Measurements from ENCODE around the gene ANKRD13A. TPM values are rescaled to one million over a fixed set of nuclear protein-coding genes. Genes with fewer than 3 reads are reported as not detected.

ANKRD13A gene
- total RNA-seq, 1 donor from 2014 or later = 55.4 TPM

GRCh38 chr12:110035534-110036104, 36.4 kb downstream of the ANKRD13A start:
- no peak for DNase-seq (ENCODE audit: low spot score)
- H3K27me3 Mint-ChIP-seq (ENCODE audit: unreplicated experiment) = peaks cover 5% of the 10 kb centered on the region
- H3K9me3 Mint-ChIP-seq (ENCODE audit: unreplicated experiment) = no peaks in the 10 kb centered on the region
- no peak for TF ChIP-seq CTCF (IDR thresholded peaks at IDR 0.05; ENCODE audit: unreplicated experiment)
- H3K36me3 Mint-ChIP-seq (ENCODE audit: low read depth, unreplicated experiment) = peaks cover 51% of the 10 kb centered on the region
- no peak overlapping the region for H3K27ac Mint-ChIP-seq (ENCODE audit: unreplicated experiment)
- H3K4me3 Mint-ChIP-seq (ENCODE audit: unreplicated experiment) = peak overlapping the region; percentile 69
- peaks cover 20% of the 10 kb centered on the region for H3K4me1 Mint-ChIP-seq (ENCODE audit: unreplicated experiment)

GRCh38 chr12:110037315-110037714, 38.1 kb downstream of the ANKRD13A start:
- TF ChIP-seq CTCF (IDR thresholded peaks at IDR 0.05; ENCODE audit: unreplicated experiment) = no peak
- Mint-ChIP-seq H3K36me3 (ENCODE audit: low read depth, unreplicated experiment) (peaks cover 54% of the 10 kb centered on the region), H3K4me3 (ENCODE audit: unreplicated experiment) (no peak overlapping the region), H3K27me3 (ENCODE audit: unreplicated experiment) (peaks cover 5% of the 10 kb centered on the region), H3K4me1 (ENCODE audit: unreplicated experiment) (peaks cover 28% of the 10 kb centered on the region), H3K27ac (ENCODE audit: unreplicated experiment) (no peak overlapping the region), H3K9me3 (ENCODE audit: unreplicated experiment) (no peaks in the 10 kb centered on the region)
- DNase-seq (ENCODE audit: low spot score) = no peak

GRCh38 chr12:110038741-110039084, 39.5 kb downstream of the ANKRD13A start:
- Mint-ChIP-seq H3K27me3 (ENCODE audit: unreplicated experiment) (peaks cover 5% of the 10 kb centered on the region), H3K36me3 (ENCODE audit: low read depth, unreplicated experiment) (peaks cover 53% of the 10 kb centered on the region), H3K27ac (ENCODE audit: unreplicated experiment) (peak overlapping the region; percentile 88), H3K9me3 (ENCODE audit: unreplicated experiment) (no peaks in the 10 kb centered on the region), H3K4me3 (ENCODE audit: unreplicated experiment) (peak overlapping the region; percentile 16), H3K4me1 (ENCODE audit: unreplicated experiment) (peaks cover 36% of the 10 kb centered on the region)
- no peak for TF ChIP-seq CTCF (IDR thresholded peaks at IDR 0.05; ENCODE audit: unreplicated experiment)
- no peak for DNase-seq (ENCODE audit: low spot score)

GRCh38 chr12:110039085-110039807, 40.0 kb downstream of the ANKRD13A start:
- H3K4me1 Mint-ChIP-seq (ENCODE audit: unreplicated experiment) = peaks cover 36% of the 10 kb centered on the region
- peaks cover 5% of the 10 kb centered on the region for H3K27me3 Mint-ChIP-seq (ENCODE audit: unreplicated experiment)
- peak overlapping the region; percentile 88 for H3K27ac Mint-ChIP-seq (ENCODE audit: unreplicated experiment)

More at GRCh38 chr12:110039085-110039807, 40.0 kb downstream of the ANKRD13A start:
- no peak for TF ChIP-seq CTCF (IDR thresholded peaks at IDR 0.05; ENCODE audit: unreplicated experiment)
- H3K4me3 Mint-ChIP-seq (ENCODE audit: unreplicated experiment) = peak overlapping the region; percentile 59
- DNase-seq (ENCODE audit: low spot score) = peak; percentile 10
- peaks cover 49% of the 10 kb centered on the region for H3K36me3 Mint-ChIP-seq (ENCODE audit: low read depth, unreplicated experiment)
- no peaks in the 10 kb centered on the region for H3K9me3 Mint-ChIP-seq (ENCODE audit: unreplicated experiment)
